Testis (tissue), 3 donors: ENCODE measurements around the gene TREX2. TPM values are rescaled to one million over a fixed set of nuclear protein-coding genes. Genes with fewer than 3 reads are reported as not detected.
A peak's percentile ranks its signal among the peaks of the same experiment; 100 is the strongest.

ENCODE experiments used
- DNase-seq: peaks from one replicate; pipeline ENCODE4 v3.0.0-alpha.2; 2019
- H3K27ac ChIP-seq, 2 donors: fragments of 200-600 bp; sonication (generic); one replicate each; pipeline ENCODE4 v1.5.1; 2019
- H3K27me3 ChIP-seq: fragments of 200-600 bp; sonication (generic); one replicate; pipeline ENCODE4 v1.5.1; 2019
- H3K36me3 ChIP-seq: fragments of 200-600 bp; sonication (generic); one replicate; pipeline ENCODE4 v1.5.1; 2017; ENCODE audit warnings: low read depth; ENCODE audit errors: missing control alignments
- H3K4me1 ChIP-seq: fragments of 200-600 bp; sonication (generic); one replicate; pipeline ENCODE4 v1.5.1; 2019
- H3K4me3 ChIP-seq, 2 donors: fragments of 200-600 bp; sonication (generic); one replicate each; pipeline ENCODE4 v1.5.1; 2017 to 2019
- H3K9me3 ChIP-seq: fragments of 200-600 bp; sonication (generic); one replicate; pipeline ENCODE4 v1.5.1; 2017
- CTCF ChIP-seq, 3 experiments: fragments of 450-650 bp in 2 of 3; fragments of 200-600 bp in 1 of 3; sonication (generic) in 1 of 3; IDR thresholded peaks; one replicate each; pipeline ENCODE4 v1.5.1; 2016 to 2019; ENCODE audit warnings: antibody characterized with exemption in 3 of 3, mild to moderate bottlenecking in 2 of 3, moderate library complexity in 1 of 3
- POLR2A ChIP-seq: fragments of 450-650 bp; IDR thresholded peaks from one replicate; pipeline ENCODE4 v1.6.1; 2017; ENCODE audit warnings: antibody characterized with exemption, mild to moderate bottlenecking, moderate library complexity
- WGBS, 2 donors: methylation state at CpG; one replicate each; pipeline ENCODE4 v1.1.5; 2018; 5-methylcytosine and 5-hydroxymethylcytosine counted together
- intact Hi-C: fragments of 100-400 bp; cut with DNase I; formaldehyde crosslinking; loops from one replicate; pipeline ENCODE4 v1.15.1; 2023; ENCODE audit warnings: low total_unique reads
- polyA plus RNA-seq: library from polyadenylated mRNA; stranded (reverse); fragments of 350-450 nt; fragmentation: Illumina TruSeq; extraction: RNeasy Lipid Tissue Mini Kit (QIAGEN cat#74804); gene quantifications from one replicate; pipeline ENCODE4 v1.2.3, GENCODE V29; 2014; ENCODE audit warnings: low read depth, low replicate concordance; ENCODE audit not compliant: insufficient read depth
- total RNA-seq, 2 donors: library from RNA; depleted of rRNA; stranded (reverse); fragments of >200 nt; gene quantifications; one replicate each; pipeline ENCODE4 v1.2.3, GENCODE V29; 2016

The TREX2 gene
- total and polyA plus RNA-seq, 3 donors from 2014 or later = 0.51 to 7.5 (median 4.0) TPM

GRCh38 chrX:153441981-153442380 is 3.9 kb downstream of the TREX2 start:
- TF ChIP-seq CTCF (IDR thresholded peaks at IDR 0.05) = no peak
- TF ChIP-seq POLR2A = no peak
- H3K27me3 ChIP-seq = no peaks in the 10 kb centered on the region
- H3K4me3 ChIP-seq = no peak overlapping the region
- H3K4me1 ChIP-seq = no peaks in the 10 kb centered on the region
- WGBS, 2 donors = 72 to 84% methylated on average over 5 to 9 of the region's 9 CpGs
- H3K9me3 ChIP-seq = no peaks in the 10 kb centered on the region
- no peaks in the 10 kb centered on the region for H3K36me3 ChIP-seq
- no peak overlapping the region for H3K27ac ChIP-seq
- DNase-seq = no peak
- intact Hi-C loops = no loop called here

GRCh38 chrX:153441296-153441695 is 4.6 kb downstream of the TREX2 start:
- TF ChIP-seq POLR2A (no peak), CTCF (IDR thresholded peaks at IDR 0.05) (no peak)
- Histone ChIP-seq H3K4me1 (no peaks in the 10 kb centered on the region), H3K4me3 (no peak overlapping the region), H3K27ac (no peak overlapping the region), H3K27me3 (no peaks in the 10 kb centered on the region), H3K36me3 (no peaks in the 10 kb centered on the region), H3K9me3 (no peaks in the 10 kb centered on the region)
- intact Hi-C loops = no loop called here
- no peak for DNase-seq
- WGBS, 2 donors = 40 to 45% methylated on average over 7 of the region's 7 CpGs

GRCh38 chrX:153440556-153441135 is 5.2 kb downstream of the TREX2 start:
- Histone ChIP-seq H3K36me3 (no peaks in the 10 kb centered on the region), H3K9me3 (no peaks in the 10 kb centered on the region), H3K4me1 (no peaks in the 10 kb centered on the region), H3K27me3 (no peaks in the 10 kb centered on the region), H3K27ac (no peak overlapping the region), H3K4me3 (no peak overlapping the region)
- TF ChIP-seq CTCF (IDR thresholded peaks at IDR 0.05) (no peak), POLR2A (no peak)
- intact Hi-C loops = no loop called here
- no peak for DNase-seq
- WGBS, 2 donors = 62 to 78% methylated on average over 5 to 13 of the region's 13 CpGs

- H3K36me3 ChIP-seq = no peaks in the 10 kb centered on the region
- intact Hi-C loops = no loop called here
- no peaks in the 10 kb centered on the region for H3K27me3 ChIP-seq
- H3K4me1 ChIP-seq = no peaks in the 10 kb centered on the region
- H3K9me3 ChIP-seq = no peaks in the 10 kb centered on the region
- no peak overlapping the region for H3K27ac ChIP-seq
- 80 to 84% methylated on average over 4 of the region's 4 CpGs for WGBS, 2 donors
- no peak for DNase-seq
- no peak for TF ChIP-seq CTCF (IDR thresholded peaks at IDR 0.05)
- H3K4me3 ChIP-seq = no peak overlapping the region
Observed at GRCh38 chrX:153439977-153440376, 5.9 kb downstream of the TREX2 start.

- 29 to 66% methylated on average over 6 to 8 of the region's 8 CpGs for WGBS, 2 donors
- H3K27me3 ChIP-seq = no peaks in the 10 kb centered on the region
- TF ChIP-seq POLR2A = no peak
- peak in 1 of 3 experiments; percentile 9 for TF ChIP-seq CTCF (IDR thresholded peaks at IDR 0.05)
- intact Hi-C loops = no loop called here
- no peaks in the 10 kb centered on the region for H3K4me1 ChIP-seq
- H3K36me3 ChIP-seq = no peaks in the 10 kb centered on the region
- peak; percentile 50 for DNase-seq
- no peak overlapping the region for H3K27ac ChIP-seq
- no peaks in the 10 kb centered on the region for H3K9me3 ChIP-seq
- H3K4me3 ChIP-seq = no peak overlapping the region
Observed at GRCh38 chrX:153438532-153438931, 7.3 kb downstream of the TREX2 start.
